Stimulated activated CD4-positive, alpha-beta T cell treated with anti-CD3 and anti-CD28 coated beads, Interleukin-12 subunit alpha, Interleukin-12 subunit beta, amount 100 ng/mL, for 24 hours (primary cell): Measurements from ENCODE around the gene CACNG8.

Experiments
- DNase-seq, 2 experiments: peaks; one replicate each; pipeline ENCODE4 v3.0.0-alpha.2; 2020; ENCODE audit warnings: low read depth in 2 of 2

Gene CACNG8

GRCh38 chr19:53992211-53992610, 29.5 kb downstream of the CACNG8 start:
- DNase-seq, result no peak

DNA sequence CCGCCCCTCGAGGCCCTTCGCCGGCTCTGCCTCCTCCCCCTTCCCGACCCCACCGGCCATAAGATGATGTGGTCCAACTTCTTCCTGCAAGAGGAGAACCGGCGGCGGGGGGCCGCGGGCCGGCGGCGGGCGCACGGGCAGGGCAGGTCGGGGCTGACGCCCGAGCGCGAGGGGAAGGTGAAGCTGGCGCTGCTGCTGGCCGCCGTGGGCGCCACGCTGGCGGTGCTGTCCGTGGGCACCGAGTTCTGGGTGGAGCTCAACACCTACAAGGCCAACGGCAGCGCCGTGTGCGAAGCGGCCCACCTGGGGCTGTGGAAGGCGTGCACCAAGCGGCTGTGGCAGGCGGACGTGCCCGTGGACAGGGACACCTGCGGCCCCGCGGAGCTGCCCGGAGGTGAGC, 30.1 kb downstream of the CACNG8 start:
- DNase-seq, result no peak

DNA sequence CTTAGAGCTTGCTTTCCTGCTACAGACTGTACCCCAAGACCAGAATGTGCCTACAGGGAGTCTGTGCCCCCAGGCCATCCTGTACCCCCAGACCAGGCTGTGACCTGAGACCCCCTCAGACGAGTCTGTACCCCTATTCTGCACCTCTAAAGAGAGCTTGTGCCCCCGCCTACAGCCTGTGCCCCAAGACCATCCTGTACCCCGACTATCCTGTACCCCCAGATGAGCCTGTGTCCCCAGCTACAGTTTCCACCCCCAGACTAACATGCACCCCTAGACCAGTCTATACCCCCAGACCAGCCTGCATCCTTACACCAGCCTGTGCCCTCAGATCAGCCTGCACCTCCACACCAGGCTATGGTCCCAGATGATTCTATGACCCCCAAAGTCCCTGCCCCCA, 30.7 kb downstream of the CACNG8 start:
- no peak for DNase-seq

DNA sequence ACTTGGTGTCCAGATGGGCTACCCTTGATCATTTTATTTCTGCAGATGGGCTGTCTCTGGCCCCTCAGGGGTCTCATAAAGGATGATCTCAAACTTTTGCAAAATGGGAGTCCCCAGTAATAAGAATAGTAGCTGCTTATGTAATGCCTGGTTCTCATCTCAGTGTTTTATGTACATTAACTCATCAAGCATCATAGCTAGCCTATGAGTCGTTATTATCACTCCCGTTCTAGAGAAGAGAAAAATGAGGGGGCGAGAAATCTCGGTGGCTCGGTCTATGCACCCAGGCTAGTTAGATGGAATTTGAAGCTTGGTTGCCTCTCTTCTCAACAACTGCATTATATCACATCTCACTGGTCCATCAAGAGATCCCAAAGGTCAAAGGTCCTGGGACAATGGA, 32.1 kb downstream of the CACNG8 start:
- DNase-seq, result no peak

DNA sequence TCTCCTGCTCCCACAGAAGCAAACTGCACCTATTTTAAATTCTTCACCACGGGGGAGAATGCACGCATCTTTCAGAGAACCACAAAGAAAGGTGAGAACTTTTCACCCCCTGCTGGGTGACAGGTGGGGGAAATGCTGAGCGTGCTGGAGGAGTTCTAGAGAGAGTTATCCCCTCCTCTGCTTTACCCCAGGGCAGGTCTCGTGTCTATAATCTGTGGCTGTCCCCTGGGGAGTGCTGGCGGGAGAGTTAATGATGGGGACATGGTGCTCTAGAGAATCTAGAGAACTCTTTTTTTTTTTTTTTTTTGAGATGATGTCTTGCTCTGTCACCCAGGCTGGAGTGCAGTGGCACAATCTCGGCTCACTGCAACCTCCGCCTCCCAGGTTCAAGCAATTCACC, 35.5 kb downstream of the CACNG8 start:
- DNase-seq, result no peak

- no peak for DNase-seq
Observed at GRCh38 chr19:53999694-54000093, 37.0 kb downstream of the CACNG8 start.

GRCh38 chr19:54001496-54001895, 38.8 kb downstream of the CACNG8 start:
- DNase-seq, result no peak

GRCh38 chr19:54002495-54003315, 40.0 kb downstream of the CACNG8 start:
- DNase-seq, result no peak

DNA sequence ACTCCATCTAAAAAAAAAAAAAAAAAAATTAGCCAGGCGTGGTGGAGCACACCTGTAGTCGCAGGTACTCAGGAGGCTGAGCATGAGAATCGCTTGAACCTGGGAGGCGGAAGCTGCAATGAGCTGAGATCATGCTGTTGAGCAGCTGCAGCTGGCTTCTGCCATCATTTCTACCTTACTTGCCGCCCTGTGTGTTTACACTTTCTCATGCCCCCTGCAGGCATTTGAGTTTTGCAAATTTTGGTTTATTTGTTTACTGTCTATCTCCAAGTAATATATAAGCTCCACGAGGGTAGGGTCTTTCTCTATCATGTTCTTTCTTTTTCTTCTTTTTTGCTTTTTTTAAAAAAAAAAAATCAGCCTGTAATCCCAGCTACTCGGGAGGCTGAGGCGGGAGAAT, 46.7 kb downstream of the CACNG8 start:
- DNase-seq, result no peak

DNA sequence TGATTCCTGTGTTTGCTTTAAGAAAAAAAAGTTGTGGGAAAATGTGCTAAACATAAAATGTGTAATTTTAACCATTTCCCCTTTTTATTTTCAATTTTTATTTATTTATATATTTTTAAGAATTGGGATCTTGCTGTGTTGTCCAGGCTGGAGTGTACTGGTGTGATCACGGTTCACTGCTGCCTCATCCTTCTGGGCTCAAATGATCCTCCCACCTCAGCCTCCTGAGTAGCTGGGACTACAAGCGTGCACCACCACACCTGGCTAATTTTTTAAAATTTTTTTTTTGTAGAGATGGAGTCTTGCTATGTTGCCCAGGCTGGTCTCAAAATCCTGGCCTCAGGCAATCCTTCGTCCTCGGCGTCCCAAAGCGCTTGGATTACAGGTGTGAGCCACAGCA, 47.7 kb downstream of the CACNG8 start:
- no peak for DNase-seq

DNA sequence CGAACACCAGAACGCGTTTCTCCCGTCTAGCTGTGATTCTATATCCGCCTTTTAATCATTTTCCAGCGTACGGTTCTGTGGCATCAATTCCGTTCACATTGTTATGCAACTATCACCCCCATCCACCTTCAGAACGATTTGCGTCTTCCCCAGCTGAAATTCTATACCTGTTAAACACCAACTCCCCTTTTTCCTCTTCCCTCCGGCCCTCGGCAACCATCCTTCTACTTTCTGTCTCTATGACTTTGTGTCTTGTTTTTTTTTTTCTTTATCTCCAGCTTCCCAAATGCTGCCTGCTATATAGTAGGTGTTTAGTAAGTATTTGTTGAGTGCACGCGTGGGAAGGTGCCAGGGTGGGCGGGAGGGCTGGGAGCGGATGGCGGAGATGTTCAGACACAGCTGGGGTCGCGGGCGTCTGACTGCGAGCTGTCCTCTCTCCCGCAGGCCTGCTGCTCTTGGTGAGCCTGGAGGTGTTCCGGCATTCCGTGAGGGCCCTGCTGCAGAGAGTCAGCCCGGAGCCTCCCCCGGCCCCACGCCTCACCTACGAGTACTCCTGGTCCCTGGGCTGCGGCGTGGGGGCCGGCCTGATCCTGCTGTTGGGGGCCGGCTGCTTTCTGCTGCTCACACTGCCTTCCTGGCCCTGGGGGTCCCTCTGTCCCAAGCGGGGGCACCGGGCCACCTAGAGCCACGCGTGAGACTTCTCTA, 48.9 kb downstream of the CACNG8 start:
- DNase-seq, result no peak

- no peak for DNase-seq
Observed at GRCh38 chr19:54013866-54014265, 51.1 kb downstream of the CACNG8 start.

GRCh38 chr19:54014920-54015560, 52.3 kb downstream of the CACNG8 start:
- DNase-seq, result no peak

DNA sequence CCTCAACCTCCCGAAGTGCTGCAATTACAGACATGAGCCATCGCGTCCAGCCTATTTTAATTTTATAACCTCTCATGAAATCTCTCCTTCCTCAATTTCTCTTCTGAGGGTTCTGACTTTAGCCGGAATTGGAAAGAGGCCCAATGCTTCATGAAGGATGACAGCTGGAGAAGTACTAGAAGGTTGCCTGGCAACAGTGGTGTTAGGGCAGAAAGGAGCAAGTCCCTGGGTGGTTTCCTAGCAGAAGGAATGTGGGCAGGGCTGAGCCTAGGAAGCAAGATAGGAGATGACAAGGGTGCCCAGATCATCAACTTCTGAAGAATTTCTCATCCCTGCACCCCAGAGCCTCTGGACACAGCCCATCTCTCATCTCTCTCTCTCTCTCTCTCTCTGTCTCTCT, 54.5 kb downstream of the CACNG8 start:
- no peak for DNase-seq

DNA sequence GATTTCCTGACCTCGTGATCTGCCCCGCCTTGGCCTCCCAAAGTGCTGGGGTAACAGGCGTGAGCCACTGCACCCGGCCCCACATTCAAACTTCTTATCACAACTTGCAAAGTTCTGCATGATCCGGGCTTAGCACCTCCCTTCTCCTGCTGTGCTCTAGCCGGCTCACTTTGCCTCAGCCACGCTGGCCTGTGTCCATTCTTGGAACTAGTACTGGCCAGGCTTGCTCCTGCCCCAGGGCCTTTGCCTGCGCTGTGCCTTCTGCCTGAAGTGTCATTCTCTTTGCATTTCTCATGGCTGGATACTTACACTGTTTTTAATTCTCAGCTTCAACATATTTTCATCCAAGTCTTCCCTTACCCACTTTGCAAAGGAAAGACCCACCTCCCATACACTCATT, 58.6 kb downstream of the CACNG8 start:
- DNase-seq, result no peak

DNA sequence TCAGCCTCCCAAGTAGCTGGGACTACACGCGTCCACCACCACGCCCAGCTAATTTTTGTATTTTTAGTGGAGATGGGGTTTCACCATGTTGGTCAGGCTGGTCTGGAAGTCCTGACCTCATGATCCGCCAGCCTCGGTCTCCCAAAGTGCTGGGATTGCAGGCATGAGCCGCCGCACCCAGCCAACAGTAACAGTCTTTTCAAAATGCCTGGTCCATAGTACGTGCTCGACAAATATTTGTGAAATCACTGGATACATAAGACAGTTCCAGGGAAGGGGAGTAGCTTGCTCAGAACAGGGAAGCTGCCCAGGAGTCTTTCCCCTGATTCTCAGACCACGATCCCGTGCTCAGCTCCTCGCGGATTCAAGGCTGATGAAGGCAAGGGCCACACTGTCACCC, 59.2 kb downstream of the CACNG8 start:
- DNase-seq, result no peak

DNA sequence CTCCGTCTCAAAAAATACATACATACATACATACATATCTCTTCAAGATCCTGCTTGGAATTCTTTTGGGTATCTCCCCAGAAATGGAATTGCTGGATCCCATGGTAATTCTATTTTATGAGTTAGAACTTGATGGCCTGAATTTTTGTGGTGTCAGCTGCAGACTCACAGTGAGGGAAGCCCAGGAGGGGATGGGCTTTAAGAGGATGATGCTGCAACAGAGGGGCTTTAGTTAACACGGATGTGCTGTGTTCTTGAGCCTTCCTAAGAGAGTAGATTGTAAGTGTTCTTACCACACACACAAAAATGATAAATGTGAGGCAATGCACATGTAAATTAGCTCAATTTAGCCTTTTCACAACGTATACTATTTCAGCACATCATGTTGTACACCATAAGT, 60.5 kb downstream of the CACNG8 start:
- no peak for DNase-seq

DNA sequence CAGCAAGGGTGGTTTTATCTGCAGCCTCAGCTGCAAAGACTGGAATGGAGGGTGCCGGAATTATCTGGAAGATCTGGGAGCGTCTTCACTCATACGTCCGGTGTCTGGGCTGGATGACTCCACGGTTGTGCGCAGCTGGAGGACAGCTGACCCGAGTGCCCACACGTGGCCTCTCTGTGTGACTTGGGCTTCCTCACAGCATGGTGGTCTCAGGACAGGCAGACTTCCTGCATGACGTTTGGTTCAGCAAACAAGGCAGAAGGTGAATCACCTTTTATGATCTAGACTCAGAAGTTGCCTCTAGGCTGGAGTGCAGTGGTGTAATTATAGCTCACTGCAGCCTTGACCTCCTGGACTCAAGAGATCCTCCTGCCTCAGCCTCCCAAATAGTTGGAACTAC, 61.9 kb downstream of the CACNG8 start:
- DNase-seq, result no peak

DNA sequence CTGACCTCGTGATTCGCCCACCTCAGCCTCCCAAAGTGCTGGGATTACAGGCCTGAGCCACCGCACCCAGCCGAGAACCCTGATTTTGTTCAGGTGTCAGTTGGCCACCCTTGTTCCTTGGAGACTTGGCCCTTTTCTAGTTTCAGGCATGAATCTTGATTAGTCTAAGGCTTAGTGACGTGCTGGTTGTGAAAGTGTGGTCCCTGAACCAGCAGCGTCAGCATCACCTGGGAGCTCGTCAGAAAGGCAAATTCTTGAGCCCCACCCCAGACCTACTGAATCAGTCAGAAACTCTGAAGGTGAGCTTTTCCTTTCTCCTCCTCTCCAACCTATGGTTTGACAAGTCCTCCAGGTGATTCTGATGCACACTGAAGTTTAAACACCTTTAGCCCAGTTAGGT, 63.9 kb downstream of the CACNG8 start:
- DNase-seq, result no peak

DNA sequence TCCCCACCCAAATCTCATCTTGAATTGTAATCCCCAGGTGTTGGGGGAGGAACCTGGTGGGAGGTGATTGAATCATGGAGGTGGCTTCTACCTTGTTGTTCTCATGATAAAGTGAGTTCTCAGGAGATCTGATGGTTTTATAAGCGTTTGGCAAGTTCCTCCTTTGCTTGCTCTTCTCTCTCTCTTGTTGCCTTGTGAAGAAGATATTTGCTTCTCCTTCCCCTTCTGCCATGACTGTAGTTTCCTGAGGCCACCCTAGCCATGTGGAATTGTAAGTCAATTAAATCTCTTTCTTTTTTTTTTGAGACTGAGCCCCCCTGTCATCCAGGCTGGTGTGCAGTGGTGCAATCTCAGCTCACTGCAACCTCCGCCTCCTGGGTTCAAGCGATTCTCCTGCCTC, 66.6 kb downstream of the CACNG8 start:
- DNase-seq, result no peak

DNA sequence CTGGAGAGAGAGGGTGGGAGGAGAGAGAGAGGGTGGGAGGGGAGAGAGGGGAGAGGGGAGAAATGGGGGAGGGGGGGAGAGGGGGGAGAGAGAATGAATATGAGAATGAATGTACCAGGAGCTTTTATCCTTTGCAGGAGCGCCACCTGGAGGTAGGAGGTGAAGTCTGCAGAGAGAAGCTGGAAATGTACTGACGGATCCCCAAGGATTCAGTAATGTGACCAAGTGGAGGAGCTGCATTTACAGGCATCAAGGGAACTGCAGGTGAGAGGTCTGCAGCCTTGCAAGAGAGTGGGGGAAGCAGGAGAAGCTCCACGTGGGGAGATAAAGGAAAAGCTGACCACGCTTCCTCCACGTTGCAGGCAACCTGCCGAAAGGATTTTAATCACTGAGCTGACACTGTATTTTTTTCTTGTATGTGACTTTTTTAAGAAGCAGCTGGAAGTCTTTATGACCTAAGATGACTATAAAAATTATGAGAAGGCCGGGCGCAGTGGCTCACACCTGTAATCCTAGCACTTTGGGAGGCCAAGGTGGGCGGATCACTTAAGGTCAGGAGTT, 67.3 kb downstream of the CACNG8 start:
- DNase-seq, result peak; percentile 9 to 52

DNA sequence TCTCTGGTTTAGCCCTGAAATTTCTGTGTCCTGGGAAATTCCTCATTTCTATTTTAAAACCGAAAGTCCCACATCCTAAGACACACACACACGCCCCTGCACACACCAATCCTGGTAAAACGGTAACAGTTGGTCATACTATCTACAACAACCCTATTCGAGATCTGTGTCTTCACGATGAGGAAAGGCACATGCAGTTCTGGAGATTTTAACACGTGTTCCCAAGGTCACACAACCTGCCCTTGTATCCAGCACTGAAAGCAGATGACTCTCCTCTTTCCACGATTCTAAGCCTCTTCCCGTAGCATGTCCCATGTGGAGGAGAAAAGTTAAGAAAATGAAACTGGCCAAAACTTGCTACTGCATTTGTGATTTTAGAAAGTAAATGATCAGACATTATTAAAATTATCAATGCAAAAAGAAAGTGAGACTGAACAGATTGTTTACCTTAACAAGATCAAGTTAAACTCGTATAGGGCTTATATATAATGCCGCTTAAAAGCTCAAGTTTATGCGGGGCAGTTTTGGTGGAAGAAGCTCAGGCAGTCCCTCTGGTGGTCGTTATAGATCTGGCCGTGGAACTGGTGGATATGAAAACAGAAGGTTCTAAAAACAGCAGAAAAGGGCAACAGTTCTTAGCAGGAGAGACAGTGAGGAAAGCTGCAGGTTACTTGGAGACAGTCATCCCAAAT, 68.3 kb downstream of the CACNG8 start:
- no peak for DNase-seq
